HT-29 (cell line): ENCODE measurements around the gene RAD51B. TPM values are rescaled to one million over a fixed set of nuclear protein-coding genes. Genes with fewer than 3 reads are reported as not detected.
"Not testable (repeated sequence)": the region's sequence is repeated elsewhere in the genome, so short reads cannot be mapped to it uniquely, and the experiment has no call there.

Experiments used
- DNase-seq: peaks from one replicate; pipeline ENCODE4 v3.0.0-alpha.2; 2015; ENCODE audit warnings: low spot score
- total RNA-seq: library from RNA; depleted of rRNA; stranded (reverse); fragments of >200 nt; shearing (Covaris generic); gene quantifications from 2 replicates; pipeline ENCODE4 v1.2.3, GENCODE V29; 2014

RAD51B gene
- total RNA-seq, 1 experiment from 2014 or later, result 5.9 TPM

DNA sequence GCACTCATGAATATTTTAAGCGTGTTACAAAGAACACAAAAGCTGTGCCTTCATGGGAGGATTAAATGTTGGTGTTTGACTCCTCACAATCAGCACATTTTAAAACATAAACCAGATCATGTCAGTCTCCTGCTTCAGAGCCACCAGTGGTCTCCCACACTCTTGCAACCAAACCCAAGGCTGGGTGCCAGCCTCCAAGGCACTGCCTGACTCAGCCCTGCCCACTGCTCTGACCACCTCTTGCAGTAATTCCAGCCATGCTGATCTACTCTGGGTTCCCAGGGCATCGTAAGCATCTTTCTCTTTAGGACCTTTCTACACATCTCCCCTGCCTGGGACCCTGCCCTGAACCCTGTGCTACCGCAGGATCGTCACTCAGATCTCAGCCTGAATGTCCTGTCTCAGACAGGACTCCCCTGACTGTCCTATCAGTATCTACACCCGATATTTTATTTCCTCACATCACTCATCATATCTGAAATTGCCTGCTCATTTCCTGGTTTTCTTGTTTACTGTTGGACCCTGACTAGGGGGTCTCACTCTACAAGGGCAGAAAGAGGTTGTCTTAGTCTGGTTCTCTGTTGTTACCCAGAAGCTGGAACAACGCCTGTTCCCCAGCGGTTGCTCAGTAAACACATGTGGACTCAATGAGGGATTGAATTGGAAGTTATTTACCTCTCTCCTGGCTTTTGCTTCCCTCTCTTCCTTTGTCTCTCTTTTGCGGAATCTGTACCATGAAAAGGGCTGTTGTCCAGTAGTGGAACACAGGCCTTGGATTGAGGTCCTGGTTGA, 449.8 kb downstream of the RAD51B start:
- DNase-seq, result no peak

DNA sequence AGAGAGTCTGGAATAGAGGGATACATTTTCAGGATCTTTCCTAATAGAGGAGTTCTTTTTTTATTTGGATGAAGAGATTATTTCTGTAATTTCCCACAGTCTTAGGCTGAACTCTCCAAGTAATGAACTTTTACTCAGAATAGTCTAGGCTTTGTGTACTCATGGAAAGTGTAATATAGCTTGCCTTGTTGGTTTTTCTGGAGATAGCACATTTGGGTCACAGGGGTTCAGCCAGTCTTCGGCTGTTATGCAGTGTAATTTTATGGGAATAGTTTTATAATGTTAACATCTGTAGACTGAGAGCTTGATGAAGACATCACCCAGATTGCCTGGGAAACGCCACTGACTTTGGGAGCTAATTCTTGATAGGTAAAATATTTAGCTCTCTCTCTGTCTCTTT, 450.8 kb downstream of the RAD51B start:
- DNase-seq, result no peak

DNA sequence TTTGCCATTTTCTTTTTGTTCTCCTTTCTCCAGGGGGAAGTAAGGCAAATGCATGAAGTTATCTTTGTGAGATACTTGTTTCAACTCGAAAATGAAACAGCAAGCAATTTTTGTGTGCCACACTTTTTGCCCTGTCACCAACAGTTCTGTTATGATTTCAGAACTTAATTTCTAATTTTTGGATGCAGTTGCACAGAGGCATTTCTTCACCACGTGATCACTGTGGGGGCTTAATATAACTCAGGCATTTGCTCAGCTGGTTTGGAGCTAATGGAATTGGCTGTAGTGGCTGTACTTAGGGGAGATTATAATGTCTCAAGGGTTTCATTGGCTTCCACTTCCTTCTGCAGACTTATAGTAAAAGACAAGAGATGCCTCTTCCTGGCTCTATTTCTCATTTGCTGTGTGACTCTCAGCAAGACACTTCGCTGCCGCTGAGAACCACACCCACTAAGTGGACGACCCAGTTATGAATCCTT, 452.4 kb downstream of the RAD51B start:
- no peak for DNase-seq

DNA sequence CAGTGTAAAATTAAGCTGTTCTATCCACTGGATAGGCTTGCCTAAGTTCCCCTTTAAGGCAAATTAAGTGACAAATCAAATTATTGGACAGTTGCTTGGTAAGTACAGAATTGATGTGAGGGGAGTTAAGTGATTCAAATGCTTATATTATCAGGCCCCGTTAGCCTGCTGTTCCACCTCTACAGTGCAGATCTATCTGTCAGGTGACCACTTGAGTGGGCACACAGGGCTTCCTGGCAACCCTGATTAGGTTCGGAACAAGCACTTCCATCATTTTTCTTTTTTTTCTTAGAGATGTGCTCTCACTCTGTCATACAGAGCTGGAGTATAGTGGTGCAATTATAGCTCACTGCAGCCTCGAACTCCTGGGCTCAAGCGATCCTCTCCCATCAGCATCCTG, 453.8 kb downstream of the RAD51B start:
- DNase-seq, result no peak

DNA sequence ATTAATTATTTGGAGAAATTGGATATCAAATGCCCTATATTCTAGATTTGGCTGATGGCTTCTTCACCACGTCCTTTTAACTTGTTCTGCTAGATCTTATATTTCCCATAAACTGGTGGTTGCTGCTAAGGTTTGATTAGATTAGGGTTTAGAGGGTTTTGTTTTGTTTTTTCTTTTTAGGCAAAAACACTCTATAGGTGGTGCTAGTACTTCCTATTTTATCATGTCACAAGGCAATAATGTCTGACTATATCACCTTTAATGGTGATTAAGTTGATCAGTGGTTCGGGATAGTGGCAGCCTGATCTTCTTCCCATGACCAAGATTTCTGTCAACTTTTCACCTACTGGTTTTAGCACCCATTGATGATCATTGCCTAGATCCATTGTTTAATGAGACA, 455.1 kb downstream of the RAD51B start:
- no peak for DNase-seq

DNA sequence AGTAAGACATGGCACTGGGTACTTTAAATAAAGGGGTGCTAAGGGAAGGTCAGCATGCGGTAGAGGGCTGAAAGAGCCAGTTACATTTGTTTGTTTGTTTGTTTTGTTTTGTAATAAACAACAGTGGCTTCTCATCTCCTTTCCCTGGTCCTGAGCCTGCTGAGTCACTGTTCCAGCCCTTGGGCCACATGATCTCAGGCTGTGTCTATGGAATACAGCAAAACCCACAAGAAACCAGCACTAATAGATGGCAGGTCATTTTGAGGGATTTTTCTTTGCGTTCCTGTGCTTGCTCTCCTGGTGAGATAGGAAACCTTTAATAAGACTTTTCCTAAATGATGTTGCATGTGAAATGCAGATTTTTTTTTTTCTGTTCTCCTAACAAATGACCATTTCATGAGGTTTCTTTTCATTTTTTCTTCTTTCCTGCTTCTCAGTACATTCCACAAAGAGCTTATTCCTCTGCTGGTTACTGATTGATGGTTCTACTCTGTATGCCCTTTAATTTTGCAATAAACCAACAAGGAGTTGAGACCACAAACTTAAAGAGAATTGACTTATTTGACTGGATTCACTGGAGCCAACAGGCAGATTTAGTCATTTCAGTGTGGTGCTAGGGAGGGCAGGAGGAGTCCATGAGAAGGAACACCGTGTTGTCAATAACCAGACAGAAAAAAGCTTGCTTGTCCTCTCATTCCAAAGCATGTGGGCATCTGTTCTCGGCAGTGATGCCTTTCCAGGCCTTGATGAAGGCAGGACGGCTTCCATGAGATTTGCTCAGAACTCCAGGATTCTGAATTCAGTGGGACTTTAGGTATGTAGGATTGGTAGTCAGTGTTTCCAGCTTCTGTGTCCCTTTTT, 459.2 kb downstream of the RAD51B start:
- DNase-seq, result no peak

DNA sequence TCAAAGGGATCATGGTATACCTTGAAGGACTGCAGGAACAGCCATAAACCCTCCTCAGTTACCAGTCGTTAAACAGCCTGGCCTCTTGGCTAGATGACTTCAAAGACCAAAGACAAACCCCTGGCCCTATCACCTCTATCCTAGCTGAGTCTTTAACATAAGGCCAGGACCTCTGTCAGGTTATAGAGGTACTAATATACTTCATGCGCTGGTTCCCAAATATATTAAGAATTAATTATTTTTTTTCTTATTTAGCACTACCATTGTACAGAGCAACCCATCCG, 459.8 kb downstream of the RAD51B start:
- DNase-seq, result no peak

DNA sequence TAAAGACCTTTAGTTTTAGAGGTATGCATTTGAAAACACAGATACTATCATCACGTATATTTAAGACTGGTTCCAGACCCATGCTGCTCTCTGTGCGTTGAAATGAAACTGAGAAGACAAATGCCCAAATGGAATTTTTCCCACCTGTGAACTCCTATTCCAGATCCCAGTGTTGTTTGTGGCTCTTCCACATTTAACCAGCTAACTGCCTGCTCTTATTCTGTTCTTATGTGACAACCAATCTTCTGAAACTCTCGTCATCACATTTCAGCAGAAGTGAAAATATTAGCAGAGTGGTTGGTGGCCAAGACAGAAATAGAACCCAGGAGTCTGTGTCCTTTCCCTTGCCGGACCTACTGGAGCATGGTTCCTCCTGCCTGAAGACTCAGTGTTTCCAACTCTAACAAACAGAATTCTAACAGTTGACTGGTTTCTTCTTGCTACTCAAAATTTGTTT, 460.2 kb downstream of the RAD51B start:
- DNase-seq, result no peak

DNA sequence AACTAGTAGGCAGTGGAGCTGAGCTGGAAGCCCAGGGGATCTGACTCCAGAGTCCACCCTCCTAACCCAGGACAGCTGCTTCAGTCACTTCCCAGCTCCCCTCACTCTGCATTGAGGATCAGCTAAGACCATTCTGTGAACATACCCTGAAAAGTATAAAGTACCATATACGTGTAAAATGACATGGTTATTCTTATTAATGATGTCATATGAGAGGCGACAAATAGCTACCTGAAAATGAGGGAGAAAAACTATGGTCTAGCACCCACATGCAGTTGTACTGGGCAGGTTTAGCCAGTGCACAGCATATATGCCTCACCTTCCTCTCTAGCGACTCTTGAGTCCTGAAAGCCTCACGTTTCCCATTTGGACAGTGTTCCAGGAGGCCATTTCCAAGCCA, 461.9 kb downstream of the RAD51B start:
- DNase-seq, result no peak

DNA sequence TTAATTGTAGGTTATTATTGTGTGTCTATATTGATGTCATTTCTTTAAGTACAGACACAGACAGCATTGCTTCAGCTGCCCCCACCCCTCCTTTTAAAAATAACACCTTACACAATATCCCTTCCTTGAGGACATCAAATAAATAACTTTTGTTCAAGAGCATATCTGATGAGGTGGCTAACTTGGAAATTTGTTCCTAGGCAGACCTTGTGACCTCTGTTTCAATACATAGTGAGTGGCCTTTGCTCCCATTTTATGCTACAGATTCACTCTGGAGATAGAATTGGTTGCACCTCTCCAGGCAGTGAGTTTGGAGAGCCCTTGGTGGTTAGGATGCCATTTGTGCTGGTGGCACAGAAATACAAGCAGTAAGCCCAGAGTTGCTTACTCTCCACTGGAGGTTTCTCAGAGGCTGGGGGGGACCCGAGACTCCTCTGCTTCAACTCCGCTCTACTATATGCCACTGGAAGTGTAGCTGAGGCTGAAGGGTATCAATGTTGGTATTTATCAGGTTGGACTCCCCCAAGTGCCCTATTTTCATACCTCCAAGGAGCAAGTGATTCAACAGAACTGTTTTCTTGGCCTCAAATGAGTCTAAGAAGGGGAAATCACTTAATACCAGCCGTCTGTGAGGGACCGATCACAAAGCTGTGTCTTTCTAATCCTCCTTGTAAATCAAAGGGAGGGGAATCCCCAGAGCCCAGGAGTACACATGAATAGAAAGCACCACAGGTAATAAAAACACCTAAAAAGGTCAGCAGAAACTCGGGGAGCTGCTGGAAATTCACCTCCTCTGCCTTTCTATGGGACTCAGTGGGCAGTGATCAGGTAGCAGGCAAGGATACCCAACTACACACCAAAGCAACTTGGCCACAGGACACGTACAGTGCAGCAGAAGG, 463.1 kb downstream of the RAD51B start:
- no peak for DNase-seq

DNA sequence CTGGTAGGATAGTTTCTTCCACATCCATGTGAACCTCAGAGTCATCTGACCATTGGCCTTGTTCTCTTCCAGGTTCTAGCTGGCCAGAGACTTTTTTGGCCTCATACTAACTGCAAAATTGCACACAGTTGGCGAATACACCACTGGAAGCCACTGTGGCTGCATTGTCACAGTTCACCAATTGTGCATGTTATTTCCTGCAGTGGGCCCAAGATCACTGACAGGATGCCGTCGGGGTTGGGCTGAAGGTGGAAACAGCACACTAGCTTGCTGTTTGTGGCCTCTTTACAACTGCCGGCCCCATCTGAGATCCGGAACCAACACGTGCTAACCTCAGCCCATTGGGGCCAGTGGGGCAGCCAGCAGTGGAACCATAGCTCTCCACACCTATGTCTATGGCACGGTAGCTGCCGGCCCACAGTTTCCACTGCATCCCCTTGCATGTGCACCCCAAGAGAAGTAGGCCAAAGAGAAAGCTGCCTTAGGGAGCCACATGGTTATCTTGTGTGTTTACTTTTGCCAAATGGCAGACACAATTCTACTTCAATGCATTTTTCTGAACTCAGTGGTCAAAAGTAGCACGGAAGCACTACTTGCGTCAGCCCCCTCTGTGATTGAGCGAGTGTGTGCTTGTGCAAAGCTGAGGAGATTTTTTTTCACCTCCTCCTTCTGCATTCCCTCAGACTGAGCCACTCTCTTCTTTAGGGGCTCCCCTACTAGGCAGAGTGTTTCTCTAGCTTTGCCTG, 464.0 kb downstream of the RAD51B start:
- no peak for DNase-seq

DNA sequence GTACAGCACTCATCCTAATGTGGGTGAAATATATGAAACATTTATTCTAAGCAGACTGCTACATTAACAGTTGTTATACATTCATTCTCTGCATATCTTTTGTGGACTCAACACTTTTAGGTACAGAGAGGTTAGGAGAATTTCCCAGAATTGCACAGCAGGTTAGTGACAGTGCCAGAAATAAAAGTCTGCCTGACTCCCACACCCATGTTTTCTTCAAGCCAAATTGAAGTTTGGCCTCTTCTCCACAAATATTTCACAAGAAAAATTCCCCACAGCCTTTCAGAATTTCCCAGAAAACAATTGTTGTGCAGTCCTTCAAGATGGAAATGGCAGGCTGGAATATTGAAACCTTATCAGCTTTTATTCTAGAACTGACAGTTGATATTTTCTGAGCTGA, 464.8 kb downstream of the RAD51B start:
- DNase-seq, result no peak

DNA sequence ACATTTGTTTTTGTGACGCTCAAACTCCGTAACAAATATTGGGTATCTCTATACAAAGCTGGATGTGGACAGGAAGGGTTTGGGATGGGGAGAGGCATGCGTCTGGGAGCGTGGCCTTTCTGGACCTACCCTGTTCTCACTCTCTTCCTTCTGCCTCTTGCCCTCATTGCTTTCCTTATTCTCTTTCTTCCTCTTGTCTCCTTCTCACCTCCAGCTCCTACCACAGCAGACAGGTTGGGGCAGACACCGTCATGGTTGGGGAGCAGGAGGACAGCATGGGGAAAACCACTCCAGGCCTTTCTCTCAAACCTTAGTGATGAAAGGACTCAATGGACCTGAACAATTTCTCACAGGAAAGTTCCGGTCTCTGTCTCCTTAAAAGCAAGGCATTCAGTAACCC, 465.3 kb downstream of the RAD51B start:
- no peak for DNase-seq

DNA sequence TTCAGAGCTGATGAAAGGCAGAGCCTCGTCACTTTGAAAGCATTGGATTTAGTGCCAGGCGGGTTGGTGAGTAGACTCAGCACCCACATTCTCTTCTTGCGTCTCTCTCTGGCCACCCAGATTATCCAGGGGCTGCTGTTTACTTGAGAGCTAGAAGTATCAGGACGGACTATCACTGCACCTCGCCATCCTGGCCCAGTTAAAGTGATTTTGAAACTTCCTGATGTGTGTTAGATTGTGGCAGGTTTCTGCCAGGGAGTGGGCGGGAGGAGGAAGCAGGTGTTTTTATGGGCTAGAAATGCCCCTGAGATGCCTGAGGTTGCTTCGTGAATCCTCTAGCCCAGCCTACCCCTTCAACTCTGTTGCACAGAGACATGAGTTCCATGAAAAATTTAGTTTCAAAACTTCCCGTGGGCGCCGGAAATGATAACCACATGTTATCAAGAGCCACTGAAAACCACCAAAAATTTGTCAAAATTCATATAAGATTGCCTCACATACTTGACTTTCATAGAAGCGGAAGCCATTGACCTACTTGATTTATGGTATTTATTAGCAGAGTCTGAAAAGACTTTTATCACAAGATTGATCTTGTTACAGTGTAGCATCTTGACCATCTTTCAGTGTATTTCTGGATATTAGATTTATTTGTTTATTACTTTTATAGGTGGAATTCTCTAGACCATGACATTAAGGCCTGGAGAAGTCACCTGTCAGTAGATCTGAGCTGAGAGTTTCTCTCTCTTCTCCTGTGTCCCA, 466.0 kb downstream of the RAD51B start:
- no peak for DNase-seq

DNA sequence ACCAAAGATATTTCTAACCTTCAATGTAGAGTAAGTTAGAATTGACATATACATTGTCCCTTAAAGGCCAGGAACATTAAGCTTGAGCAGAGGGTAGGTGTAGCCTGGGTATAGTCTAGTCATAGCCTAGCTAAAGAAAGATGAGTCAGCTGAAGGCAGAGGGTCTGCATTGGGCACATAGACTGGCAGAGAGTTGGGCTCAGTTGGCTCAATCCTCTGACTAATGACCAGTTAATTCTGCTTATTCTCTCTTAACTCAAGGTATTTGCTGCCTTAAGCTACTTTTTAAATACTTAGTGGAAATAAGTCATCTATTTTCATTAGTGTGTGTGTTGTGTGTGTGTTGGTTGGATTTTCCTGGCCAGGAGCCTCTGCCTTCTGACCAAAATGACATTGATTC, 467.1 kb downstream of the RAD51B start:
- DNase-seq, result no peak

DNA sequence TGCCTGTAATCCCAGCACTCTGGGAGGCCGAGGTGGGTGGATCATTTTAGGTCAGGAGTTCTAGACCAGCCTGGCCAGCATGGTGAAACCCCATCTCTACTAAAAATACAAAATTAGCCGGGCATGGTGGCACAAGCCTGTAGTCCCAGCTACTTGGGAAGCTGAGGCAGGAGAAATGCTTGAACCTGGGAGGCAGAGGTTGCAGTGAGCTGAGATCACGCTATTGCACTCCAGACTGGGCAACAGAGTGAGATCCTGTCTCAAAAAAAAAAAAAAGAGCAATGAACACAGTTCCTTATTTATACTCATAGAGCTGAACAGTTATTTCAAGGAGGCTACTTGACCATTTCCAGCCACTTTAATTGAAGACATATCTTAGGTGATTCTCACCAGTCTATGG, 469.9 kb downstream of the RAD51B start:
- not testable (repeated sequence) for DNase-seq

DNA sequence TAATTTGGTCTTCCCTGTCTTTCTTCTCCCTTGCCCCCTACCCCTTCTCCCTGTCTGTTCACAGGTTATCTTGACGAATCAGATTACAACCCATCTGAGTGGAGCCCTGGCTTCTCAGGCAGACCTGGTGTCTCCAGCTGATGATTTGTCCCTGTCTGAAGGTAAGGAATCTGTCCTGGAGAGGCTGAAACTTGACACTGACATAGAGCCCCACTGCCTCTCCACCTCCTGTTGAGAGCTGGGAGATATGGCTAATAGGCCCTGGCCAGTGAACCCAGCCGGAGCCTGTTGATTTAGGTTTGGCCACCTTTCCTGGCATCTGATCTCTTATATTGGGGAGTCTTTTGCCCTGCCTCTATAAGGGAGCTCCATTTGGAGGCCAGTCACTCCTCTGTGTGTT, 472.2 kb downstream of the RAD51B start:
- no peak for DNase-seq

DNA sequence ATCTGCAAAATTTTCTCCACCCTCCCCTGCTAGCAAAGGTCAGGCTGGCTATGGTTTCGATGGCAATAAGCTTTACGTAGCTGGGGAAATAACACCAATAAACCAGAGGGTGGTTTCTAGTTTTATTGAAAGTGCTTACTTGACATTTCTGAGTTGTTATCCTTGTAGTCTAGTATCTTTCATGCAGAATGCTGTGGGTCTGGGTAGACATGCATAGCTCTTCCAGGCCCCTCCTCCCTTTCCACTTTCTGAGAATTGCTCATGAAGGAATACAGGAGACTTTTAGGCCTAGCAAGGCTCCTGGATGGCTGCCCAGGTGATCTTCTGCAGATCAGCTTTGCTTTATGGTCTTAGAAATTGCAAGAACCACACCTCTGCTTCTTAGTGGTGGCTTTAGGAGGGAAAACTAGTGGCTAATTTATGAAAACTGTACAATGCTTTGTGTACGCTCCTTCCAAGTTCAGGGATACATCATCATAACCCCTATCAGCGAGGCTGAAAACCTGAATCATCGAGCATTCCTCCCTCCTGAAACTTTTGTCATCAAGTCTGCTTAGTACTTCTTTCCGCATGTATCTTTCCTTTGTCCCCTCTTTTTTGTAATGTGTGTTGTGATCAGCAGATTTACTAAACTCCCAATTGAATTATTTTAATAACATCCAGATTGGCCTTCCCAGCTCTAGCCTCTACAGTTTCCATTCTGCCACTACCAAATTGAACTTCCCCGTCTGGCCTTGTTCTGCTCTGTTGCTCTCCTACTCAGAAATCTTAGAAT, 473.0 kb downstream of the RAD51B start:
- no peak for DNase-seq

DNA sequence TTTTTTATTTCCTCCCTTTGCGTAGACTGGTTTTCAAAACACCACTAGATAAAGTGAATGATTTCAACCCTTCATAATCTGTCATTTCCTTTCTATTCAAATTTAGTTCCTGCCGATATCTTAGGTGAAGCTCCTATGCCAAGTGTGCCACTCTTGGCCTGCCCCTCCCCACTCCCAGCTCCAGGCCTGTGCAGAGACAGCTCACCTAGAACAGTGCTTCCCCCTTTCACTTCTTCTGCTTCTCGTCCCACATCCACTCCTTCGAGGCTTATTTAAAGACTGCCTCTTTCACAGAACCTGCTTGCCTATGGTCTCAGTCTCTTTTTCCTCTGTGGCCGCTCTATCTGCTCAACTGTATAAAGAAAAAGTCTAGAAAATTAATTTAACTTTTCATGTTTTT, 473.8 kb downstream of the RAD51B start:
- DNase-seq, result no peak
